HUES48 (cell line): Measurements from ENCODE around the gene BTBD9.
A peak's percentile ranks its signal among the peaks of the same experiment; 100 is the strongest.

ENCODE experiments used
- H3K27ac ChIP-seq: one replicate; pipeline ENCODE4 v1.7.0; 2013; ENCODE audit warnings: low read depth, low read length, inconsistent platforms
- H3K27me3 ChIP-seq: 2 replicates; pipeline ENCODE4 v1.6.1; 2013; ENCODE audit warnings: mild to moderate bottlenecking, low read length; ENCODE audit not compliant: control insufficient read depth, insufficient read depth
- H3K36me3 ChIP-seq: 2 replicates; pipeline ENCODE4 v1.6.1; 2013; ENCODE audit warnings: low read length; ENCODE audit not compliant: control insufficient read depth, insufficient read depth
- H3K4me1 ChIP-seq: 2 replicates; pipeline ENCODE4 v1.6.1; 2013; ENCODE audit warnings: mild to moderate bottlenecking, low read length; ENCODE audit not compliant: control insufficient read depth, insufficient read depth
- H3K4me3 ChIP-seq: 2 replicates; pipeline ENCODE4 v1.5.1; 2013; ENCODE audit warnings: mild to moderate bottlenecking, low read depth, low read length
- H3K9ac ChIP-seq: 2 replicates; pipeline ENCODE4 v1.6.1; 2013; ENCODE audit warnings: mild to moderate bottlenecking, low read depth, low read length, moderate library complexity
- H3K9me3 ChIP-seq: 2 replicates; pipeline ENCODE4 v1.6.1; 2013; ENCODE audit warnings: low read length; ENCODE audit not compliant: control insufficient read depth, insufficient read depth

The BTBD9 gene

DNA sequence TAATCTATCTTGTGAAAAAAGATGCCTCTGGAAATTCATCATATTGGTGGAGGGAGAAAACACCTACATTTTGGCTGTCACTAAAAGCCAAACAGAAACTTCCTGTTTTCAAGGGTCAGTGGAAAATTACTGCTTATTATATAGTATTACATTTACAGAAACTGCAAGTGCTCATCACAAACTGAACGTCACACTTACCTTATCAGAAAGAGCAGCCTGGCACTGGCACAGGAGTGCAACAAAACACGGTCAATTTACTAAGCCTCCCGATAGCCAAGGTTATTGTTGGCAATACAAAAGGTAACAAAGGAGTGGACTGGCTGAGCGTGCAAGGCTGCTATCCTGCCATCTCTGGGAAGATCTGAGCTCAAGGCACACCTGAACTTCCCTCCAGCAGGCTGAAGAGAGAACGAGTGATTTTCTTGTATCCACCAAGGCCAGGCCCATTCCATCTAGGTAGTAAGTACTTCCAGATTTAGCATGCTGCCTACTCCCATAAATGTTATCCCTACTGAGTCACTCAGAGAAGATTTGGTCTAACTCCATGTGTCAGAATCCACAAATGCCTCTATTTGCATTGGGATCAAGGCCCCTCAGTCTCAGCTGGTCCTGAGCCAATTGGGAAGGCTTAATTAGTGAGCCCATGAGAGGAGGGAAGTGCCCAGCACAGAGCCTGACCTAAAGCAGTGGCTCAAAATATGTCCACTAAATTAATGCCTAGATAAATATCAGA is 399.8 kb downstream of the BTBD9 start:
- Histone ChIP-seq H3K9me3 (no peaks in the 10 kb centered on the region), H3K27ac (no peak overlapping the region), H3K27me3 (no peaks in the 10 kb centered on the region), H3K9ac (no peak overlapping the region), H3K4me1 (peaks cover 35% of the 10 kb centered on the region), H3K4me3 (no peak overlapping the region), H3K36me3 (no peaks in the 10 kb centered on the region)

DNA sequence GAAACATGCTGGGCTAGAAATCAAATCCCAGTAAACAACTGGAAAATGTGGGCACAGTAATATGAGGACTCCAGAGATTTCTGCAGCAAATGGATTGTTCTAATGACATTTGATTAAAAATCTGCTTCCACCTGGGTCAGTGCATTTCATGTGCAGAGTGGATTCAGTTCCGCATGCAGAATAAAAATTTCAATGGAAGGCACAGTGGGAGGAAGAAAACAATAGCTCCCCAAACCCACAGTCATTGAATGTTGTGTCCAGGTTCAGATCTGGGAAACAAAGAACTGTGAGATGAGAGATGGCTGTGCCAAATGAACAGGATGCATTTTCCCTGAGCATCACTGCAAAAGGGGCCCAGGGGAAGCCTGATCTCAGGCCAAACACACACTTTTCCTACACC is 403.1 kb downstream of the BTBD9 start:
- H3K9me3 ChIP-seq, result no peaks in the 10 kb centered on the region
- H3K4me1 ChIP-seq, result peaks cover 57% of the 10 kb centered on the region
- H3K27ac ChIP-seq, result no peak overlapping the region
- no peak overlapping the region for H3K4me3 ChIP-seq
- H3K27me3 ChIP-seq, result no peaks in the 10 kb centered on the region
- H3K36me3 ChIP-seq, result no peaks in the 10 kb centered on the region
- no peak overlapping the region for H3K9ac ChIP-seq

DNA sequence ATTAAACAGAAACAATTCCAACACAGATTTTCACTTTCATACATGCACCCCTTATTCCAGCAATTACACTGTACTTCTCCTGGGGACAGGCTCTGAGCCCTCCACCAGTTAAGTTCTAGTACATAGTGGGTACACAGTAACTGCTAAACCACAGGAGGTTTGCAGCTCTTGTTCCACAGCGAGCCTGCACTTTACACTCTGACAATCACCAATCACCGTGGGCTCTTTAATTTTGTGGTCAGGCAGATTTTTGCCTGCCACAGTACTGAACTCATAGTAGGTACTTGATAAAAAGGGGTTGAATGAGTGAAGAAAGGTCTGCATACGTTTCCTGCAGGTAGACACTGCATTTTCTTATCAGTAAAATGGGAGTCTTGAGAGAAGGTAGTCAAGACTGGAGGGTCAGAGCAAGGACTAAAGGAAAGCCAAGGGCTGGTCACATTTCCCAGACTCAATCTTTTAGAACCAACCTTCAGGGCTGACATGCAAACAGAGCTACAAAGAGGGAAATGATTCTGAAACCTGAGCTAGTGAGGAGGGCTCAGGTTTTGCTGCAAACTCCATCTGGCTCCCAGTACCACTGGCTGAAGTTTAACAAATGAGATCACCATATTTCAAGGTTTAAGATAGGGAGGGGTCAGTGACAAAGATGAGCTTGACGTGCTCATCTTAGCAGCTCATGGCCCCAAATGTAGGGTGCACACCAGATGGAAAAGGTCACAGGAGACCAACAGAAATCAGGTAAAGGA is 404.6 kb downstream of the BTBD9 start:
- Histone ChIP-seq H3K27me3 (no peaks in the 10 kb centered on the region), H3K4me1 (peaks cover 55% of the 10 kb centered on the region), H3K9me3 (no peaks in the 10 kb centered on the region), H3K9ac (no peak overlapping the region), H3K4me3 (no peak overlapping the region), H3K36me3 (no peaks in the 10 kb centered on the region), H3K27ac (peak overlapping the region; percentile 63)

DNA sequence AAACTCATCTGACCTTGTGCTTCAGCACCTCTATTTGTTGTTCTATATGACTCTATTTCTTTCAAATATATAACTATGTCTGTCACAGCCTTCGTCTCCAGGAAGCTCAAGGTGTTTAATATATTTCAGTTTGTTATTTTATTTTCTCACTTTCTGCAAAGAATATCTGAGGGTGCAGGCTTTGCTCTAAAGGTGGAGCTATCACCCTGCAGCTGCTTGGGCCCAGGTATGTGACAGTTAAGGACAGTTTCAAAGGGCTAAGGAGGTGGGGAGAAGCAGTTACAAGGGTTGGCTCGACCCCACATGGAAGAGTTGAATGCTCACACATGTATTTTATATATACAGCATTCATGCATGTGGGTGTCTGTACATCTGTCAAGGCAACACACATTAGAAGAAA is 405.6 kb downstream of the BTBD9 start:
- Histone ChIP-seq H3K9me3 (no peaks in the 10 kb centered on the region), H3K27me3 (no peaks in the 10 kb centered on the region), H3K9ac (no peak overlapping the region), H3K27ac (no peak overlapping the region), H3K36me3 (no peaks in the 10 kb centered on the region), H3K4me1 (peaks cover 51% of the 10 kb centered on the region), H3K4me3 (no peak overlapping the region)

DNA sequence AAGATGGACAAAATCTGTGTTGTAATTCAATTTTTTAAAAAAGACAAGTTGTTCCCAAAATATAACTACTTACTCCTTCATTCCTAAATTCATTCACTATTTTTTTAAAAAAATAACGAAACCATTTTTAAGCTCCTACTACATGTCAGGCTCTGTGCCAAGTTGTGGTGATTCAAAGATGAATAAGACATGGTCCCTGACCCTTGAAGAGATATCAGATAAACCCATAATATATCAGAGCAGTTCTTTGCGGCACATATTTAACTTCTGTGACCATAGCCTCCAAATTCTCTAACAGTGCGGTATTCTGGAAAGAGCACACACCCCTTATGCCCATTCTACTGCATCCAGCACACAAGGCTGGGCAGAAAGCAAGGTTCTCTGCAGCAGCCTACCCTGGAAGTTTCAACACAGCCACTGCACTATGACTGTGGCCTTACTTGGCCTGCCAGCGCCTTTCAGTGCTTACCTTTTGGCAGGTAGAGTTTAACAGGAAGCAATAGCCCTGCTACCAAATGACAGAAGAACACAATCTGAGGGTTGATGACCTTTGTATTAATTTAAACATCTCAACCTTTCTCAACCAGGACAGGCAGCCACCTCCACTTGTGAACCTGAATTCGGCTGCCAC is 406.5 kb downstream of the BTBD9 start:
- H3K36me3 ChIP-seq, result no peaks in the 10 kb centered on the region
- no peak overlapping the region for H3K9ac ChIP-seq
- H3K9me3 ChIP-seq, result no peaks in the 10 kb centered on the region
- no peak overlapping the region for H3K4me3 ChIP-seq
- H3K27ac ChIP-seq, result no peak overlapping the region
- peaks cover 51% of the 10 kb centered on the region for H3K4me1 ChIP-seq
- no peaks in the 10 kb centered on the region for H3K27me3 ChIP-seq

DNA sequence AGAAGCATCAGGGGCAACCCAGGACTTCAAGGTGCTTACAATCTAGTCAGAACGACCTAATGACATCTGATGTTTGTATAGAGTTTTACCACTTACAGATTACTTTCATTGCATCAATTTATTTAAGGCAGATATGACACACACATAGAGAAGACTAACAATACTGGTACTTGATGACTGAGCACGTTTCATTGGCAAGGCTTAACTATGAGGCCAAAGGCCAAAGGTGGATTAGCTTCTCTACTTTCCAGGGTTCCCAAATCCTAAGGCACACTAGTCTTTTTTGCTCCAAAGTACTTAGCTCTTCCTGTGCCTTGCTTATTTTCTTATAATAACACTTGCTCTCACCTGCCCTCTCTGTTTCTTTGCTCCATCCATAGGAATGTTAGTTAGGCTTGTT is 414.0 kb downstream of the BTBD9 start:
- no peaks in the 10 kb centered on the region for H3K36me3 ChIP-seq

DNA sequence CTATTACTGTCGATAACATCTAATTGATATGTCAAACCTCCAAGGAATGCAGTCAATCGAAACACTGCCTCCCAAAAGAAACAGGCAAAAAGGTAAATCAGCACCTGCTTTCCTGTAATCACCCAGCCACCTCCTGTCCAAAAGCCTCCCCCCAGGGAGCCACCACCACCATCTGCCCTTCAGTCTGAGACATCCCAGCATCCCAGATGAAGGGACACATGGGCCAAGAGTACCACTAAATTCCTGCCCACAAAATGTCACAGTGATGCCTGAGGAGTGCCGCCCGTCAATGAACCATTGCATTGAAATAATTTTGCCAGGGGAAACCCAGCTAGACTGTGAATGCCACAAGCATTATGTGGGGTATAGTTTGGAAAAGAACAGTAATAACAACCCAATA is 418.5 kb downstream of the BTBD9 start:
- H3K9ac ChIP-seq, result no peak overlapping the region
- no peak overlapping the region for H3K4me3 ChIP-seq
- no peaks in the 10 kb centered on the region for H3K4me1 ChIP-seq
- H3K9me3 ChIP-seq, result no peaks in the 10 kb centered on the region
- H3K36me3 ChIP-seq, result no peaks in the 10 kb centered on the region
- H3K27ac ChIP-seq, result no peak overlapping the region
- H3K27me3 ChIP-seq, result no peaks in the 10 kb centered on the region

More for the DNA sequence above, 414.0 kb downstream of the BTBD9 start:
- H3K4me1 ChIP-seq, result no peaks in the 10 kb centered on the region
- H3K4me3 ChIP-seq, result no peak overlapping the region
- no peaks in the 10 kb centered on the region for H3K9me3 ChIP-seq
- no peaks in the 10 kb centered on the region for H3K27me3 ChIP-seq
- no peak overlapping the region for H3K9ac ChIP-seq
- no peak overlapping the region for H3K27ac ChIP-seq

DNA sequence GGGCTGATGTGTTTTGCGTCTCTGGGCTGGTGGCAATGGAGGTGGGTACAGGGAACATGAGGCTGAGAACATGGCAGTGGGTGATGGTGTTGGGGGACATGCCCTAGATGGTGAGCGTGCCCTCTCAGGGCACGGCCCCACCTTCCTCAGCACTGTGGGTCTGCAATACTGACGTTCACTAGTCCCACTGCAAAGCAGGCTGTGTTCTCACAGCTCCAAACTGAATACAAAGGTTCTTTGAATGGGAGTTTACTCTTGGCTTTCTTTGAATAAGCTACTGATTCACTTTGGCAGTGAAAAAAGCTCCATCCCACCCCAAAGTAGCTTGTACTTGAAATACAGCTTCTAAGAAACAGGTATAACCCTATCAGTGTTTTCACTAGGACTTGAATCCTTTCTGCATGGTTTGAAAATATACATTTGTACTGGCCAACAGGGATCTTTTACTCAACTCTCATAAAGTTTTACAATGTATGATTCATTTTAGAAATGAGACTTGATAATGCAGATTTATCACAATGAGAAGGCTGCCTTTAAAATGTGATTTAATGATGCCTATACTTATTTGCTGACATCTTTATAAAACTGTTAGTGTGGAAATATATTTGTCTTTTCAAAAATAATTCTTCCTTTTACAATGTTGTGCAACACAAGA is 419.5 kb downstream of the BTBD9 start:
- no peak overlapping the region for H3K9ac ChIP-seq
- H3K4me1 ChIP-seq, result peaks cover 6% of the 10 kb centered on the region; the same call in 1 of the 2 replicates
- no peaks in the 10 kb centered on the region for H3K9me3 ChIP-seq
- H3K27ac ChIP-seq, result no peak overlapping the region
- no peaks in the 10 kb centered on the region for H3K27me3 ChIP-seq
- no peaks in the 10 kb centered on the region for H3K36me3 ChIP-seq
- H3K4me3 ChIP-seq, result no peak overlapping the region

DNA sequence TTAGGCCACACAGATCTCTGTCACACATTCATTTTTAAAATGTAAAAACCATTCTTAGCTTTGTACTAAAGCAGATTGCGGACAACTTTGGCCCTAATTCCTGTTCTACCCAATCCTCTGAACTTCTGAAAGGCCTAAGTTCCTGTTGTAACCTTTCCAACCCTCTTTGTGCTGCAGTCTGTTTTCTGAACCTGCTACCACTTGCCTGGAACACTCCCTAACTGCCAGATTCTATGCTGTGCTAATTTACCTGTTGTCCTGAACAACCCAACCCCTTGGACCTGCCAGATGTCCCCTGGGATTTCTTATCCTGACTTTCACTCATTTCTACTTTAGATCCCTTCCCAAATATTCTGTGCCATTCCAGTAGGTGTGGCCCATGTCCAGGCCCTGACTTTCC is 421.5 kb downstream of the BTBD9 start:
- peaks cover 18% of the 10 kb centered on the region for H3K4me1 ChIP-seq
- no peaks in the 10 kb centered on the region for H3K36me3 ChIP-seq
- no peaks in the 10 kb centered on the region for H3K9me3 ChIP-seq
- no peaks in the 10 kb centered on the region for H3K27me3 ChIP-seq
- no peak overlapping the region for H3K9ac ChIP-seq
- H3K27ac ChIP-seq, result no peak overlapping the region
- H3K4me3 ChIP-seq, result no peak overlapping the region

DNA sequence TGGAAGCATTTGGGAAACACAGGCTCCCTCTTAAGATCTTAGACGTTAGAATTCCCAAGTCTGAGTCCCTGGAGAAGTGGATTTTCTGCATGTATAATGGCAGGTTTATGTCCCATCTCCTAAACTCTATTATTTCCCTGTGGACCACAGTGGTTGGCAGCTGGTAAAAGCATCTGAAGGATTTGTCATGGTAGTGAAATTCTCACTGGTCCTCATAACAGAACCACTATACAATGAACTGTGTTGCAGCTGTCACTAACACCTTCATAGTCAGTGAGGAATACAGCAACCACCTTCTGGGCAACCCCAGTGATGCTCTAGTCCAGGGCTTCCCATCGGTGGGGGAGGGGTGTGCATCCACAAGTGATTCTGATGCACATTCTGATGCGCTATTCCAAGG is 423.3 kb downstream of the BTBD9 start:
- H3K4me3 ChIP-seq, result no peak overlapping the region
- H3K27ac ChIP-seq, result no peak overlapping the region
- no peaks in the 10 kb centered on the region for H3K9me3 ChIP-seq
- H3K27me3 ChIP-seq, result no peaks in the 10 kb centered on the region
- H3K4me1 ChIP-seq, result peaks cover 32% of the 10 kb centered on the region
- no peak overlapping the region for H3K9ac ChIP-seq
- no peaks in the 10 kb centered on the region for H3K36me3 ChIP-seq
